GM19397 (cell line): ENCODE data around the gene ATG9A.

Experiments
- ATAC-seq: cut with Tn5 transposase; IDR thresholded peaks from one replicate; pipeline ENCODE4 v1.9.1; 2021; ENCODE audit warnings: mild to moderate bottlenecking, moderate library complexity; ENCODE audit not compliant: unreplicated experiment

The ATG9A gene

GRCh38 chr2:219223831-219224610, 5.4 kb downstream of the ATG9A start:
- no peak for ATAC-seq

GRCh38 chr2:219221957-219222518, 7.4 kb downstream of the ATG9A start:
- ATAC-seq, result no peak

GRCh38 chr2:219220652-219221402, 8.6 kb downstream of the ATG9A start:
- no peak for ATAC-seq

- no peak for ATAC-seq
These were observed 9.5 kb downstream of the ATG9A start for GRCh38 chr2:219219784-219220532.

GRCh38 chr2:219218732-219219701, 10.4 kb downstream of the ATG9A start, which contains the start of gene ABCB6:
Gene ABCB6 (minus strand): TSS chr2:219218958. CDS start chr2:219218673, 285 bp downstream.
- ATAC-seq, result peak; percentile 77

GRCh38 chr2:219218217-219218731, 11.2 kb downstream of the ATG9A start:
- ATAC-seq, result peak; percentile 24

GRCh38 chr2:219216535-219216915, 12.9 kb downstream of the ATG9A start:
- no peak for ATAC-seq

- ATAC-seq, result no peak
These were observed 13.4 kb downstream of the ATG9A start for GRCh38 chr2:219215871-219216534.

GRCh38 chr2:219214786-219215185, 14.7 kb downstream of the ATG9A start:
- ATAC-seq, result no peak

GRCh38 chr2:219214141-219214540, 15.3 kb downstream of the ATG9A start:
- no peak for ATAC-seq

GRCh38 chr2:219213486-219214071, 15.9 kb downstream of the ATG9A start:
- no peak for ATAC-seq

- no peak for ATAC-seq
These were observed 16.4 kb downstream of the ATG9A start for GRCh38 chr2:219213026-219213415.

- no peak for ATAC-seq
These were observed 18.5 kb downstream of the ATG9A start for GRCh38 chr2:219210886-219211362.

- no peak for ATAC-seq
These were observed 19.1 kb downstream of the ATG9A start for GRCh38 chr2:219210196-219210885.

GRCh38 chr2:219209236-219210195, 19.9 kb downstream of the ATG9A start:
- ATAC-seq, result no peak

GRCh38 chr2:219207884-219208740, 21.3 kb downstream of the ATG9A start:
- no peak for ATAC-seq
